ENCODE data around the gene ARG1.

DNA sequence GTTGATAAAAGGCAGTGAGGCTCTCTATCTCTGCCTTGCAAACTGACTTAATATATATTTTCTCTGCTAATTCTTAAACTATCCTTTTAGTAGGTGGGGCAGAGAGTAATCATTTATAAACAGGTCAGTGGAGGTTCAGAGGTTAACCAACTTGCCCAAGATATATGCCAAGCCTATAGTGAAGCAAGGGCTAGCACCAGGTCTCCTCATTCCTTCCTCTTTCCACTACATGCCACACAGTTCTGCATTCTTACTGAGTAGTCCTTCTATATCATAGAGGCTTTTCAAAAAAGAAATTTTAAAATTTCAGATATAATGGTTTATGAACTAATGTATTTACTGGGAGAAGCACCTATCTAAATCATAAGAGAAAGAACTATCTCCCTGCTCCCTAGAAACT is 8.5 kb downstream of the ARG1 start:
- TF ChIP-seq, protein P1, sequence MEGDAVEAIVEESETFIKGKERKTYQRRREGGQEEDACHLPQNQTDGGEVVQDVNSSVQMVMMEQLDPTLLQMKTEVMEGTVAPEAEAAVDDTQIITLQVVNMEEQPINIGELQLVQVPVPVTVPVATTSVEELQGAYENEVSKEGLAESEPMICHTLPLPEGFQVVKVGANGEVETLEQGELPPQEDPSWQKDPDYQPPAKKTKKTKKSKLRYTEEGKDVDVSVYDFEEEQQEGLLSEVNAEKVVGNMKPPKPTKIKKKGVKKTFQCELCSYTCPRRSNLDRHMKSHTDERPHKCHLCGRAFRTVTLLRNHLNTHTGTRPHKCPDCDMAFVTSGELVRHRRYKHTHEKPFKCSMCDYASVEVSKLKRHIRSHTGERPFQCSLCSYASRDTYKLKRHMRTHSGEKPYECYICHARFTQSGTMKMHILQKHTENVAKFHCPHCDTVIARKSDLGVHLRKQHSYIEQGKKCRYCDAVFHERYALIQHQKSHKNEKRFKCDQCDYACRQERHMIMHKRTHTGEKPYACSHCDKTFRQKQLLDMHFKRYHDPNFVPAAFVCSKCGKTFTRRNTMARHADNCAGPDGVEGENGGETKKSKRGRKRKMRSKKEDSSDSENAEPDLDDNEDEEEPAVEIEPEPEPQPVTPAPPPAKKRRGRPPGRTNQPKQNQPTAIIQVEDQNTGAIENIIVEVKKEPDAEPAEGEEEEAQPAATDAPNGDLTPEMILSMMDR (IDR thresholded peaks at IDR 0.05): no peak
- TF ChIP-seq POLR2A (IDR thresholded peaks at IDR 0.05) (no peak), EP300 (IDR thresholded peaks at IDR 0.05) (no peak)
